ENCODE data around the gene SLC44A1.

- TF ChIP-seq POLR2AphosphoS5 (IDR thresholded peaks at IDR 0.05; ENCODE audit: low read depth) (no peak), CTCF (IDR thresholded peaks at IDR 0.05; ENCODE audit: insufficient read depth, low read length) (no peak), SPI1 (IDR thresholded peaks at IDR 0.05; ENCODE audit: borderline replicate concordance, low read depth) (no peak), REST (IDR thresholded peaks at IDR 0.05; ENCODE audit: insufficient replicate concordance, low read depth) (no peak), GABPA (IDR thresholded peaks at IDR 0.05; ENCODE audit: low read depth) (no peak)
Observed at GRCh38 chr9:105354448-105354847, 110.0 kb downstream of the SLC44A1 start.
